Hematopoietic multipotent progenitor cell treated with erythropoietin and hydrocortisone succinate and interleukin-3 and kit ligand, for 17 days (in vitro differentiated cells): ENCODE results near the gene SFT2D1.
A peak's percentile ranks its signal among the peaks of the same experiment; 100 is the strongest.

ENCODE experiments used
- DNase-seq: peaks from one replicate; pipeline ENCODE4 v3.0.0-alpha.2; 2015; ENCODE audit warnings: low spot score

Gene SFT2D1

DNA sequence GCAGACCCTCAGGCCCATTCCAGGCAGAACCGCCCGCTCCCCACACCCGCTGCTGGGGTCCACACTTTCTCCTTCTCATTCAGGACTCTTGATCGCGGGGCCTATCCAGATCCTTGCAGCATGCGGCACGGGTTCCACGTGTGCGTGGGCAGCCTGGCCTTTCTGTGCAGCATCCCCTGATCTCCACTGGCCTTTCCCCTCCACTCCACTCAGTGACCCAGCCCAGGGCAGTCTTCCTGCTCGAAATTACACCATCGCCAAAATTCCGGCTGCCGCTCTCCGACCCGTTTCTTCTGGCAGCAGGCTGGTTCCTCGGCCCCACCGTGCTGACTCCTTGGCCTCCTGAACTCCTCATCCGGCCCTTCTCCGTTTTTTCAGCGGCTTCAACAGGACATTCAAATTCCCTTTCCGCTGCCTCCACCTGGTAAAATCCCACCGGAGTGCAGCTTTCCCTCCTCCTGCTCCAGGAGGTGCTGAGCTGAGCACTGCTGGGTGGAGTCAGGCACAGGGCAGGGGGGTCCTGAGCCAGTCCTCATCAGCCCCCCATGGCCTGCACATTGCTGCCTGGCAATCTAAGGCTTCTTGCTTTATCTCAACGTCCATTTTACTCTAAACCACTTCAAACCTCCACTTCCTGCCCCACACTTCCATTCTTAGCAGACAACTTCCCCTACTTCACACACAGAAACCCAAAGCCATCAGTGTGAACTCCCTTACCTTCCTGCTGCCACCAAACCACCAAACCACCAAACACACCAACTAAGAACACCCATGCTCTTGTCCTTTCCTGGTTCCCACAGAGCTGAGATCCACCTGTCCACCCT lies 9.0 kb downstream of the SFT2D1 start:
- DNase-seq: no peak

DNA sequence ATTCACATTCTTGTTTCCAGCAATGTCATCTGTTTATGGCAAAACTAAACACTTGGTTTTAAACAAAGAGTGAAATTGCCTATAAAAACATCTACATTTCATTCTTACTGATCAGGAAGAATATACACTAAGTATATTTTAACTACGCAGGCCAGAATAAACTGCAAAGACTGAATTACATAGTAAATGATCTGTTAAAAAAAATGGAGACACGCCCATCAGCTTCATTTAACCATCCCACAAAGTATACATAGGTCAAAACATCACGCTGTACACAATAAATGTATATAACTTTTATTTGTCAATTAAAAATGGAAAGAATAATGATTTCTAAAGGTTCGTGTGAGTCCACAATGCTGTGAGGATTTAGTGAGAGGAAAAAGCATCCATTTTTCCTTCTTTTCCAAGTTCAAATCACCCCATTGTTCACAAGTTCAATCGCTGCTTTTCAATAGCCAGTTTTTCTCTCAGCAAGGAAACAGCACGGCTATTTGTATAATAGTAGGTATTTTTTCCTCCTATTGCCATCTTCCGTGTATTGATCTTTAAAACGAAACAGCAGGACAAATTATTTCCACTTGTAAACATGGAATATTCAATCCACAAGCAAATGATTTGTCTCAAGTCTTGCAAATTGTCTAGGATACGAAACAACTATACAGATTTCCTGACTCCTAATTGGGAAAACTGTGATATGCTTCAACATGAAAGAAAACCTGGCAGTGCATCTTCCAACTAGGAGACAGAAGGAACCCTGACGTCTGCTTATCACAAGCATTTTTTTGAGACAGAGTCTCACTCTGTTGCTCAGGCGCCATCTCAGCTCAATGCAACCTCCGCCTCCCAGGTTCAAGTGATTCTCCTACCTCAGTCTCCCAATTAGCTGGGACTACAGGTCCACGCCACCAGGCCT lies 10.6 kb downstream of the SFT2D1 start:
- no peak for DNase-seq

DNA sequence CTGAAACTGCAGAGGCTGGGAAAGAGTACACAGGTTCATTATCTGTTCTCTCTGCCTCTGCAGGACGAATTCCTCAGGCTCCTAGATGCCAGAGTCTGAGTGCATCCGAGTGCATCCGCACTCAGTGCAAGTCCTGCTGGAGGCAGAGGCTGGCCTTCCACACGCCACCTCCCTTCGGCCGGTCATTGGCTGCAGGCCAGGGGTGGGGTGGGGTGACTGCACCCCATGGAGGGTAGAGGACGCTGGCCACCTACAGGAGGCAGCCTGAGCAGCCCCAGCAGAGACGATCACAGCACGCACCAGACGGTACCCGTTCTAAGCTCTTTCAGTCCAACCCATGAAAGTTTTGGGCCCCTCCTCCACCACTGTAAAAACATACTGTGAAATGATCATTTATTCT lies 11.7 kb downstream of the SFT2D1 start:
- DNase-seq: peak; percentile 17

DNA sequence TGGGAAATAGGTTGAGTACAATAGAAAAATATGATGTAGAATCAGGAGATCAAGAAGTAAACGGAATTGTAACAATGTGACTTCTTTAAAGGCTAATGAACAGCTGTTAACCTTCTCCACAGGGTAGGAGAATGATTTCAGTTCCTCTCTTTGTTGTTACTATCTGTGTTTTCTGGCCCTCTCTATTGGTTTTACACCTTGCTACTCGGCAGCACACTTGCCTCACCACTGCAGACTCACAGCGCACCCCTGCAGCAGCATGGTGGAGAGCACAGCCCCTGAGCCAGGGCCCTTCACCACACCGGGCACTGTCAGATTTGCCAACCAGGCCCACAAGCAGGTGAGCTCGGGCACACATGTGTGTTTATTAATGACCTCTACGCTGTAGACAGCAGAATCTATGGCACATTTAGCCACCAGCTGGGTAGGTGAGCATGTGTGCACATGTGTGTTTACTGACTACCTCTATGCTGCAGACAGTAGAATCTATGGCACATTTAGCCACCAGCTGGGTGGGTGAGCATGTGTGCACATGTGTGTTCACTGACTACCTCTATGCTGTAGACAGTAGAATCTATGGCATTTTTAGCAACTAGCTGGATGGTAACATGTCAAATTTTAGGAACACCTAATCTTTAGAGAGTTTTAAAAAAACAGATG lies 16.8 kb downstream of the SFT2D1 start:
- DNase-seq: no peak

DNA sequence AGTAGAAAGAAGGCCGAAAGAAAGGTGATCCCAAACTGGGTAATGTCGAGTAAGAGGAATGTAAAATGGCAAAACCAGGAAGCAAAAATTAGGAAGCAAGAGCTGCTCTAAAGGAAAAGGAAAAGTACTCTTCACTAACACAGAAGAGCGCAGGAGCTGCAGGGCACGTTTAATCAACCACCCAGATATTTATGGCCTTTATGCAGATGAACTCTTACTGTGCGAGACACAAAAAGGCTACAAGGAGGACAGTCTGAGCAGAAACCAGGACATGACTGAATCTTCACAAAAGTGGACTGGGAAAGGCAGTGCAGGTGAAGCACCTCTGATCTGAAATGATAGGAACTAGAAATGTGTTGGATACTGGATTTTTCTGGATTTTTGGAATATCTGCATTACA lies 18.9 kb downstream of the SFT2D1 start:
- DNase-seq: no peak

DNA sequence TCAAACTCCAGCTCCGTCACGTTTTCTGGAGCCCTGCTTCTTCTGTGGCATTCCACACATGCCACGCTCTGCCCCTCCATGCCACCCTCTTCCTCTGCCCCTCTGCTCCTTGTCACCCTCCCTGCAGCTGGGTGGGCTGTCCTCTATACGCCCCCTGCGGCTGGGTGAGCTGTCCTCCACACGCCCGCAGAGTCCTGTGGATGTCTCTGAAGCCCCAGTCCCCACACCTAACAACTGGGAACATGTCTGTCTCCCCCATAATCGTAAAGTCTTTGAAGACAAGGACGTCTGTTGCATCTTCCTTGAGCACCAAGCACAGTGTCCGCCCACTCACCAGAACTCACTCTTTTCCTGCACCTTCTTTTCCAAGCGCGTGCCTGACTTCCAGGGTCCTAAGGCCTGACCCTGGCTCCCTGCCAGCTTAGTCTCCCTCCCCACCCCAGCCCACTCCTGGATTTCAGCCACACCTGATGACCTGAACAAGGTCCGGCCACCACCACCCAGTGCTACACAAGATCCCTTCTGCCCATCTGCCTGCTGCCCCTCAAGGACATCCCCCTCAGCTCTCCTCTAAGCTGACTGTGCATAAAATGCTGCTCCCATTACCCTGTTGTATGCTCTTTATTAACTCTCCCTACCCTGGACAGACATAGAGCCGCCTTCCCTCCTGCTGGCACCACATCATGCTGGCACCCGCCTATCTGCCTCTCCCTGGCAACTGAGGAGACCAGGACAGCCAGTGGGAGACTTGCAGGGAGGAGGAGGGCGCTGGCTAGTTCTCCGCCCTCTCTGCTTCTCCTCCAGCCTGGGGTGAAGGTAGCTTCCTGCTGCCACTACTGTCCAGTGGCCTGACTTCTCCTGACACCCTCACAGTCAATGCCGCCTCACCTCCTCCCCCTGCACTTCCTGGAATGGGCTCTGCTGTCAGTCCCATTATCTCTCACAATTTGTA lies 23.4 kb downstream of the SFT2D1 start:
- DNase-seq: no peak

DNA sequence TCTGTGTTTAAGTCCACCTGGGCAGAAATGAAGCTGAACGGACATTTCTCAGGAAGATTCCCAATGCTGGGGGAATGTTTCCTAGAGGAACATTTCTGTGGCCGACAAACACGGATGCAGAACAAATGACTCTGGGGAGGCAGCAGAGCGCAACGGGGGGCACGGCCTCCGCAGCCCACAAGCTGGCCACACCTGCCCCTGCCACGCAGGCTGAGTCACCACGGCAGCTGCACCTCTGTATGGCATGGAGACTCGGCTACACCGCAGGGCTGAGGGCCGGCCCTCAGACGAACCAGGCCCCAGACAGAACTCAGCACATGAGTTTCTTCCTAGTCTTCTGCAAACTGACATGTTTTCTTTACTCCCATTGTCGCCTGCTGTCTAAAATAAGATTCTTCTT lies 24.1 kb downstream of the SFT2D1 start:
- DNase-seq: no peak

DNA sequence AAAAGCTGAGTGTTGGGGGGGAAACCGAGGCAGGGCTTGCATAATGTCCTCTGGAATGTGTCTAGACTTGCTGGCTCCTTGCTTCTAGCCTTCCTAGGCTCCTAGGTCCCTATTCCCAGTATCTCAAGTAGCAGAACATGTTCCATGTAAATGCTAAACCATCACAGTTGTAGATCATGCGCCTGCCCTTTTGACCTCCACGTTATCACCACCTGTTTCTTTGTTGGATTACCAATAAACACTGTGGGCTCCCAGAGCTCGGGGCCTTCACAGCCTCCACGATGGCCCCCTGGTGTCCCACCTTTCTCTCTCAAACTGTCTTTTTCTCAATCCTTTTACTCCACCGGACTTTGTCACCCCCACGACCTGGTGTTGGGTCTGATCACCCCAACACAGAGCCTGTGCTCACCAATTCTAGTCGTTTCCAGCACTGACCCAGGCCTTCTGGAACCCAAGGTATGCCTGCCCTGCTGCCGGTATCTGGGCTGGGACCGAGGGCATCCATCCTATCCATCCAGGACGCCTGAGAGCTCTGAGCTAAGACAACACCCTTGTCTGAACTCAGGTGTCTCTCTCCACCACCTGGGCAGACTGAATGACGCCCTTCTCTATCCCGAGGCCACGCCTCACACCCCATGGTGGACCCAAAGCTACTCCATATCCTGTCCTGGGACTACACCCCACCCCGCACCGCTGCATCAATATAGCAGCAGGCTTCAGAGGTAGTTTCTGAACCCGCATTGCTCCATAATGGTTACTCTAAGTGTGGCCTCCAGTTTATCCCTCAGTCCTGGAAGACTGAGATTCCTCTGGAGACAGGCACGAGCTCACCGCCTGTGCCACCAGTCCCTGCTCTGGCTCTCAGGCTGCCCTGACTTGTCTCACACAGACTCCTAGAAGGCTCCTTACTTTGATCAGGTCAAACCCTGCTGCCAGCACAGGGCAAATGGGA lies 24.8 kb downstream of the SFT2D1 start:
- no peak for DNase-seq

DNA sequence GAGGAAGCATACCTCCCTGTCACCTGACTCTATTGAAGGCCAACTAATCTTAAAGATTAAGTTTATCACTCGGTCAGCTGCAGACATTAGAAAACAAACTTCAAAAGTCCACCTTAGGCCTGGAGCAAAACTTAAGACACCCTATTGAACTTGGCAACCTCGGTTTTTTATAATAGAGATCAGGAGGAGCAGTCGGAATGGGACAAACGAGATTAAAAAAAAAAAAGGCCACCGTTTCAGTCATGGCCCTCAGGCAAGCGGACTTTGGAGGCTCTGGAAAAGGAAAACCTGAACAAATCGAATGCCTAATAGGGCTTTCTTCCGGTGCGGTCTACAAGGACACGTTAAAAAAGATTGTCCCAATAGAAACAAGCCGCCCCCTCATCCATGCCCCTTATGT lies 26.9 kb downstream of the SFT2D1 start:
- DNase-seq: no peak

DNA sequence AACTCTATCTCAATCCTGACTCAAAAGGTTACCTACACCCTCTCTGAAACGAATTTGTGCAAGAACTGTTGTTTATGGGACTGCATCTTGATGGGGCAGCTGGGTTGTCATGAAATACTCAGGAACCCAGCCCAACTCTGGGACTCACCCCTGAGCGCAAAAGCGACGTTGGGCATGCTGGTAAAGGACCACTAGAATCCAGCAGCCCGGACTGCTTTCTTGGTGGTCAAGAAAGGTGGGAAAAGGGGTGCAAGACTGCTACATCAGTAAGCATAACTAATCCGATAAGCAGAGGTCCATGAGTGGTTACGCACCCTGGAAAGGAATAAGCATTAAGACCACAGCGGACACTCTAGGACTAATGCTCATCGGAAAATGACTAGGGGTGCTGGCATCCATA lies 27.9 kb downstream of the SFT2D1 start:
- DNase-seq: no peak

DNA sequence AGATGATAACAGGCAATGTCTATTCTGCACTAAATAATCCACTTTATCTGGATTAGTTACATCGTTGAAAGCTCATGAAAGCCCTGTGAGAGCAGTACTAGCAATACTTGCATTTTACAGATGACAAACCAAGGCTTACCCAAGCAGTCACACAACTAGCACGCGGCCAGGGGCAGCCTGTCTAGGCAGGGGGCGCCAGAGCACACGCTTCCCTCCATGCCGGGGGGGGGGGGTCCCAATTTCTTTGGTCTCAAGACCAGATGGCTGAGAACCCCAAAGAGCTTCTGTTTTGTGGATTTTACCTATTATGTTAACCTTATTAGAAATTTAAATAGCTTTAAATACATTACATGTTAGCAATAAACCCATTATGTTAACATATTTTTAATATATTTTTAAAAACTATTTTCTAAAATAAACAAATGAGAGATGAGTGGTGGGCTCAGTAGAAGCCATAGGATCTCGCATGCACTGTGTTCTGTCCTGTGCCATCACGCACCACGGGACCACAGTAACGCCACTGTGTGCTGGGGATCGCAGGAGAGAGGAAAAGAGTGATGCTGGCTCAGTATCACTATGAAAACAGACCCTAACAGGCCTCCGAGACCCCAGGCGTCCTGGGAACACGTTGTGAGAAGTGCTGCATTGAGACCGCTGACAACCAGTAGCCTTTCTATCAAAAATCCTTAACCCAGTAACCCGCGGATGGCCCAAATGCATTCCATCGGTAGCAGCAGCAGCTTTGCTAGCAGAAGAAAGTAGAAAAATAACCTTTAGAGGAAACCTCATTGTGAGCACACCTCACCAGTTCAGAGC lies 28.9 kb downstream of the SFT2D1 start:
- DNase-seq: peak; percentile 21

DNA sequence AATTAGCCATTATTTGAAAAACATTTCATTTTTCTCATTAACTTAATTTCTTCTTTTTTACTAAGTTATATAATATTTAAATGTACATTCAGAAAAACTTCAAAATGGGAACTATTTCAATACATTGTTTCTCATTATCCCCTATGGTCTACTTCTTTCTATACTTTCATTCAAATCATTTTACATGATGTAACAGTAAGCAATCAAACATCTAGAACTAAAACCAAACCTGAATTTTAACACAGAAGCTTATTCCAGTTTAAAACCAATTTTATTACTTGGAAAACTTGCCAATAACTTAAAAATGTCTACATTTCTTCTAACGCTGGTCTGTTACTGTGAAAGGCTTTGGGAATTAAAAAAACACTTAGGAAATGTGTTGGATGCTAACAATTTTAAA lies 29.5 kb downstream of the SFT2D1 start:
- no peak for DNase-seq

DNA sequence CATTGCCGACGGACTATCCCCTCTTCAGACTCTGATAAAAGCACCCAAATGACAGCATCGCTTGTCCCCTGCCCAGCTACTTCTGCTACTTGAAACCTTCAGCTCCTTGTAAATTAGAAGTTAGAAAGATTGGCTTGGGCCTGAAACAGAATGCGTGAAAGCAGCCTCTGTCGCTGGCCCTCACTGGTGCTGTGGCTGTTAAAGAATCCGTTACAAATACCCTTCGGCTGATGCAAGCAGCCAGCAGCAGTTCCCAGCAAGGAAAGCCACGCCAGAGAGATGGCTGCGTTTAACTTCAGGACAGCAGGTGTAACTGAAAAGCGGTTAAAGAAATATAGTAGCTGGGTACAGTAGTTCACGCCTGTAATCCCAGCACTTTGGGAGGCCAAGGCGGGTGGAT lies 31.7 kb downstream of the SFT2D1 start:
- DNase-seq: no peak

DNA sequence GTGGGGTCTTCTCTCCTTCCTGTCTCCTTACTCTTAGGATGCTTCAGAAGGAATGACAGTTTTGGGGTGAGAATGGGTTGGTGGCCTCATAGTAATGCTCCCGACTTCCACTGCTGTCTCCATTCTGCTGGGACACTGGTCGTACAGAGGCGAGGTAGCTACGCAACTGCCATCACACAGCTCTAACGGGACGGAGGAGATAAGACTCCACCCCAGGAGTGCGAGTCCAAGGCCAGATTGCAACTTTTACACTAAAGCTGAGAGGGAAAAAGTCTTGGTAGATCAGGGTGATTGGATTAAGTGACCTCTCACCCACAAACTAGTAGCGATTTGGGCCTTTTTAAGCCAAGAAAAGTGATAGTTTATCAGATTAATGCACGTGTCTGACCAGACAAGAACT lies 32.4 kb downstream of the SFT2D1 start:
- DNase-seq: no peak

DNA sequence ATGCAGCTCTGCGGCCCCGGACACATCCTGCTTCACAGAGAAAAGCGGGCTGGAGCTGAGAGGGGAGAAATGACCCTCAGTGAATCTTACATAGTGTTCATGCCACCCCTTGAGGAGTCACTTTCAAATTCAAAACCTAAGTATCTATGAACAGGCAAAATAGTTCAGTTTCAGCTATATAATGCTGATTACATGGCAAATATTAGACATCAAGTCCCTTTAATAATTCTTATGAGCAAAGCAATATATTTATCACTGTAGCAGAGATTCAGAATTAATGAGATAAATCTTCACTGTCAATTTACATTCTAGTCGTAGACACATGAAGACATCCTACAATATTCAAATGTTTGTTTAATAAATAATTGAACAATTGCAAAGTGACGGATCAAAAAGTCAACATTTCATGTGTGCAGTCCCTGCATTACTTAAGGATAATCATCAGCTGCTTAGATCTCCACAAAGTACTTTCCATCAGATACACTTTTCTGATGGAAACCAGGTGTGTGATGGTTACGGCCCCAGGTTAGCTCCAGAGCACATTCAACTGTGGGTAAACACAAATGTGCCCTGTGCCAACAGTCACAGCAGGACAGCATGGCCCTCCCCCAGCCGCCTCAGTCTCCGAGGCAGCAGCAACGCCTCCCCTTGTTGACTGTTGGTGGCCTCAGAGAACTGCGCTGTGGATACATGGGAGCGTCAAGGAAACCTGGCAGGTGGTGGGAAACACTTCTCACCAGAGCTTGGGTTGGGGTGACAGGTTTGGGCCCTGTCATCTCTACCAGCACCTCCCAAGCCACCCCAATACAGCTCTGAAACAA lies 33.4 kb downstream of the SFT2D1 start:
- DNase-seq: no peak

DNA sequence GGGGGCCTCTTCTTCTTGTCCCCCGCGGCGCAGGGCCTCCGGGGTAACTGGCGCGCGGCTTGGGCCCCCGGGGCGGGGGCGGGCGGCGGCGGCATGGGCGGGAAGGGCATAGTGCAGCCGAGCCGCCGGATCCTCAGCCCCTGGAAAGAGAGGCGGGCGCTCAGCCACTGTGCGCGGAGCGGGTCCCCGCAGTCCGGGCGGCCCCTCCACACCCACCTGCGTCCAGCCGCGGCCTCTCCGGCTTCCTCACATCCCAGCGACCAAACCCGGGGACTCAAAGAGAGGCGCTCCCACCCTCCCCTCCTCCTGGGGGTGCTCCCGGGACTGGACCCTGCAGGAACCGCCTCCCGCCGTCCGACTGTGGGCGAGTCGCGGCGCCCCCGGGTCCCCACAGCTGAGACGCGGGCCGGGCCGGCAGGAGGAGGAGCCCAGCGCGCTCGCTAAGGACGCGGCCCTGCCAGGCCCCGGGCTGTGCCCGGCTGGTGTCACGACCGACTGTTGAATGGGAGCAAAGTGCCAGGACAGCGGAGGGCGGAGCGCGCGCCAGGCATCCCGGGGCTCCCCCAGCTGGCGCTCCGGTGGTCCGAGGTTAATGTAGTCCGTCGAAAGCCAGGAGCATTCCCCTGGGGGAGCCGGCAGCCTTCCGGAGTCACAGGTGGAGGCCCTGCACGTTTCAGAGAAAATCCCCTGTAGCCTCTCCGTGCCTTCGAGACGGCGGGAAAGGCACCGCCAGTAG lies 34.1 kb downstream of the SFT2D1 start, which contains the start of gene PRR18:
TSS of gene PRR18 (minus strand) at position 360 of the 736 bp plus-strand sequence. CDS start at position 110, 250 bp downstream.
- no peak for DNase-seq
